Naive thymus-derived CD4-positive, alpha-beta T cell (primary cell): ENCODE data around the gene EPB41L5. TPM values are rescaled to one million over a fixed set of nuclear protein-coding genes. Genes with fewer than 3 reads are reported as not detected.

Experiments used
- ATAC-seq: fragments of 150-1000 bp; cut with Tn5 transposase; 2 replicates; pipeline ENCODE4 v1.10.0; 2021; ENCODE audit warnings: mild to moderate bottlenecking, moderate library complexity
- CTCF ChIA-PET: fragments of 350-600 bp; sonication (Branson Sonifier 250); formaldehyde crosslinking; loops from one replicate; lab custom pipeline; 2021; ENCODE audit warnings: antibody characterized with exemption; lab: Charles Lee
- POLR2A ChIA-PET: fragments of 350-600 bp; sonication (Branson Sonifier 250); formaldehyde crosslinking; loops from one replicate; lab custom pipeline; 2021; ENCODE audit warnings: antibody characterized with exemption, inconsistent platforms; lab: Charles Lee
- DNase-seq, 9 donors: peaks; one replicate each; pipeline versions ENCODE4 v3.0.0 to v3.0.0-alpha.2; 2020 to 2022; ENCODE audit warnings: mixed read lengths in 1 of 9
- H3K27ac ChIP-seq: one replicate; pipeline ENCODE4 v1.7.0; 2013; ENCODE audit warnings: mild to moderate bottlenecking, low read depth, low read length, moderate library complexity
- H3K27me3 ChIP-seq, 2 donors: one replicate each; pipeline ENCODE4 v1.7.0; 2013; ENCODE audit warnings: low read length in 2 of 2, mild to moderate bottlenecking in 2 of 2, moderate library complexity in 2 of 2; ENCODE audit not compliant: control insufficient read depth in 2 of 2, insufficient read depth in 2 of 2
- H3K36me3 ChIP-seq, 3 experiments: 1 replicate in 2 of 3; 2 replicates in 1 of 3; pipeline ENCODE4 v1.7.0; 2013; ENCODE audit warnings: low read length in 3 of 3, mild to moderate bottlenecking in 3 of 3, moderate library complexity in 1 of 3; ENCODE audit not compliant: insufficient read depth in 3 of 3, control insufficient read depth in 2 of 3
- H3K4me1 ChIP-seq, 2 donors: one replicate each; pipeline ENCODE4 v1.7.0; 2013; ENCODE audit warnings: low read length in 2 of 2, mild to moderate bottlenecking in 2 of 2, moderate library complexity in 1 of 2; ENCODE audit not compliant: control insufficient read depth in 2 of 2, insufficient read depth in 2 of 2
- H3K4me3 ChIP-seq: 2 replicates; pipeline ENCODE4 v1.7.0; 2013; ENCODE audit warnings: mild to moderate bottlenecking, low read length
- H3K9me3 ChIP-seq, 3 experiments: 1 replicate in 2 of 3; 2 replicates in 1 of 3; pipeline ENCODE4 v1.7.0; 2013; ENCODE audit warnings: low read length in 3 of 3; ENCODE audit not compliant: control insufficient read depth in 2 of 3
- H3K27ac Mint-ChIP-seq, 9 donors: one replicate each; pipeline ENCODE4 v1.8.0; 2020 to 2022; ENCODE audit warnings: mixed read lengths in 9 of 9, mild to moderate bottlenecking in 8 of 9, moderate library complexity in 5 of 9, inconsistent platforms in 2 of 9
- H3K27me3 Mint-ChIP-seq, 5 donors: one replicate each; pipeline ENCODE4 v1.8.0; 2021 to 2022; ENCODE audit warnings: mixed read lengths in 5 of 5, mild to moderate bottlenecking in 1 of 5
- H3K36me3 Mint-ChIP-seq, 5 donors: one replicate each; pipeline ENCODE4 v1.8.0; 2020 to 2022; ENCODE audit warnings: mixed read lengths in 5 of 5, mild to moderate bottlenecking in 3 of 5, inconsistent platforms in 1 of 5
- H3K4me1 Mint-ChIP-seq, 7 donors: one replicate each; pipeline ENCODE4 v1.8.0; 2020 to 2022; ENCODE audit warnings: mixed read lengths in 7 of 7, mild to moderate bottlenecking in 3 of 7, inconsistent platforms in 1 of 7
- H3K4me3 Mint-ChIP-seq, 10 donors: one replicate each; pipeline ENCODE4 v1.8.0; 2020 to 2022; ENCODE audit warnings: mild to moderate bottlenecking in 10 of 10, mixed read lengths in 10 of 10, moderate library complexity in 6 of 10, inconsistent platforms in 2 of 10
- H3K9me3 Mint-ChIP-seq, 11 donors: one replicate each; pipeline ENCODE4 v1.8.0; 2020 to 2022; ENCODE audit warnings: mixed read lengths in 11 of 11, mild to moderate bottlenecking in 4 of 11, inconsistent platforms in 1 of 11, moderate library complexity in 1 of 11
- intact Hi-C, 2 donors: fragments of 100-400 bp; cut with micrococcal nuclease; formaldehyde crosslinking; loops; one replicate each; pipeline ENCODE4 v1.15.1; 2023
- polyA plus RNA-seq, 2 donors: library from polyadenylated mRNA; unstranded; fragments of 300-500 nt; fragmentation: Illumina TruSeq; gene quantifications; one replicate each; pipeline ENCODE4 v1.2.3, GENCODE V29; 2021
- total RNA-seq, 6 experiments: library from RNA in 5 of 6; stranded (reverse) in 5 of 6; gene quantifications; 1 replicate in 5 of 6; 2 replicates in 1 of 6; pipeline ENCODE4 v1.2.3 and lab custom pipeline; 2021 to 2026

EPB41L5 gene
- total and polyA plus RNA-seq, 7 experiments from 2014 or later = 2.2 to 9.3 (median 6.5) TPM

GRCh38 chr2:120177001-120177621, 164.2 kb downstream of the EPB41L5 start:
- Mint-ChIP-seq H3K4me1 (peaks cover 20 to 71% (median 60%) of the 10 kb centered on the region in 7 donors), H3K36me3 (peaks cover 0 to 15% (median 0%) of the 10 kb centered on the region in 5 donors), H3K27ac (peak overlapping the region; percentile 95 to 99 (median 97)), H3K9me3 (peaks cover 0 to 1% (median 0%) of the 10 kb centered on the region in 11 donors), H3K27me3 (peaks cover 0 to 3% (median 0%) of the 10 kb centered on the region in 5 donors), H3K4me3 (peak overlapping the region; percentile 87 to 99 (median 96))
- ChIA-PET CTCF (interaction anchor here (0.5 to 4.3 kb wide), 21 partner anchors 8 to 537 kb away, joined by 3 to 60 read pairs (median 4); partner anchors contain the start of genes PTPN4 and TMEM177), POLR2A (interaction anchor here (0.6 to 4.4 kb wide), 27 partner anchors 8 to 536 kb away, joined by 3 to 43 read pairs (median 6); partner anchors contain the start of genes EPB41L5, PTPN4, RALB and TMEM177)
- H3K27ac ChIP-seq = peak overlapping the region; percentile 79
- H3K4me1 ChIP-seq = peaks cover 24 to 67% of the 10 kb centered on the region in 2 donors
- intact Hi-C loops = loop anchor here (1.0 to 10.0 kb wide), 25 partner anchors 46 to 1990 kb away; partner anchors contain the start of genes C2orf76 (in 2 of the 2), DBI (in 2 of the 2), EPB41L5 (in 2 of the 2) and PTPN4 (in 2 of the 2)
- no peaks in the 10 kb centered on the region for H3K27me3 ChIP-seq
- peak overlapping the region; percentile 68 for H3K4me3 ChIP-seq
- ATAC-seq (peak; percentile 94), DNase-seq (peak; percentile 59 to 89 (median 85))
- H3K9me3 ChIP-seq = no peaks in the 10 kb centered on the region
- no peaks in the 10 kb centered on the region for H3K36me3 ChIP-seq

DNA sequence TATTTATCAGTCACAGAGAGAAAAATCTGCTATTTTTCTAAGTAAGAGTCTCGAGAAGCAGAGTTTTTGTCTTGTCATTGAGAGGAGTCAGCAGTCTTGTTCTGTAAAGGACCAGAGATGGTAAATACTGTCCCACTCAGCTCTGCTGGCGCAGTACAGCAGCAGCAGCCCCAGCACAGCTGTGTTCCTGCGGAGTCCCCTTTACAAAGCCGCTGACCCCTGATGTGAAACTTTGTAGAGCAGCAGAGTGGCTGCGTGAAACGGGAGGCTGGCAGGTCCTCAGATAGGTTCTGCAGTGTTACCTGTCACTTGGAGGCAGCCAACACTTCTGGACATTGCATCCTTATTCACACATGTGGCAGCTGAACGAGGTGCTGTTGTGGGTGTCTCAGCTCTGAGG, 165.1 kb downstream of the EPB41L5 start:
- Mint-ChIP-seq H3K36me3 (peaks cover 0 to 15% (median 2%) of the 10 kb centered on the region in 5 donors), H3K27me3 (no peaks in the 10 kb centered on the region), H3K9me3 (peaks cover 0 to 2% (median 0%) of the 10 kb centered on the region in 11 donors), H3K4me1 (peaks cover 26 to 80% (median 65%) of the 10 kb centered on the region in 7 donors), H3K27ac (peak overlapping the region; percentile 67 to 99 (median 96)), H3K4me3 (peak overlapping the region; percentile 87 to 99 (median 96))
- Histone ChIP-seq H3K9me3 (no peaks in the 10 kb centered on the region), H3K27ac (peak overlapping the region; percentile 79), H3K27me3 (no peaks in the 10 kb centered on the region), H3K36me3 (no peaks in the 10 kb centered on the region), H3K4me3 (peak overlapping the region; percentile 68), H3K4me1 (peaks cover 24 to 73% of the 10 kb centered on the region in 2 donors)
- peak in 1 of 9 donors; percentile 6 for DNase-seq
- intact Hi-C loops = loop anchor here (1.0 to 10.0 kb wide), 25 partner anchors 45 to 1991 kb away; partner anchors contain the start of genes C2orf76 (in 2 of the 2), DBI (in 2 of the 2), EPB41L5 (in 2 of the 2) and PTPN4 (in 2 of the 2)
- ChIA-PET CTCF (interaction anchor here (0.8 to 4.2 kb wide), 5 partner anchors 9 to 536 kb away, joined by 3 to 40 read pairs (median 26); no protein-coding TSS in a partner anchor), POLR2A (interaction anchor here (0.6 to 4.4 kb wide), 8 partner anchors 54 to 499 kb away, joined by 3 to 43 read pairs (median 3); partner anchors contain the start of gene TMEM177)
- no peak for ATAC-seq

- POLR2A ChIA-PET = no interaction called here
- DNase-seq = no peak
- no peak for ATAC-seq
- Histone ChIP-seq H3K9me3 (no peaks in the 10 kb centered on the region), H3K4me3 (no peak overlapping the region), H3K4me1 (peaks cover 24 to 73% of the 10 kb centered on the region in 2 donors), H3K27me3 (no peaks in the 10 kb centered on the region), H3K36me3 (no peaks in the 10 kb centered on the region), H3K27ac (no peak overlapping the region)
- Mint-ChIP-seq H3K27me3 (no peaks in the 10 kb centered on the region), H3K9me3 (peaks cover 0 to 3% (median 0%) of the 10 kb centered on the region in 11 donors), H3K4me3 (peak overlapping the region in 8 of 10 donors; percentile 5 to 96 (median 49)), H3K27ac (peak overlapping the region; percentile 39 to 97 (median 71)), H3K36me3 (peaks cover 0 to 15% (median 8%) of the 10 kb centered on the region in 5 donors), H3K4me1 (peaks cover 28 to 87% (median 74%) of the 10 kb centered on the region in 7 donors)
- intact Hi-C loops = loop anchor here (5.0 to 10.0 kb wide), 6 partner anchors 113 to 1867 kb away; partner anchors contain the start of genes C2orf76 (in 1 of the 2), CLASP1 (in 1 of the 2) and DBI (in 1 of the 2)
- CTCF ChIA-PET = interaction anchor here (1.2 kb wide), 1 partner anchor 69 kb away, joined by 3 read pairs; no protein-coding TSS in a partner anchor
Measured at GRCh38 chr2:120179396-120179795, 166.5 kb downstream of the EPB41L5 start.

- H3K36me3 ChIP-seq = no peaks in the 10 kb centered on the region
- no peak overlapping the region for H3K4me3 ChIP-seq
- ChIA-PET CTCF (no interaction called here), POLR2A (interaction anchor here (0.8 to 1.4 kb wide), 2 partner anchors 44 to 51 kb away, joined by 4 read pairs; no protein-coding TSS in a partner anchor)
- H3K9me3 Mint-ChIP-seq = peaks cover 0 to 4% (median 0%) of the 10 kb centered on the region in 11 donors
- peaks cover 24 to 67% of the 10 kb centered on the region in 2 donors for H3K4me1 ChIP-seq
- no peak for ATAC-seq
- H3K27ac ChIP-seq = no peak overlapping the region
- no peaks in the 10 kb centered on the region for H3K27me3 Mint-ChIP-seq
- H3K9me3 ChIP-seq = no peaks in the 10 kb centered on the region
- H3K27me3 ChIP-seq = no peaks in the 10 kb centered on the region
- H3K27ac Mint-ChIP-seq = peak overlapping the region; percentile 24 to 97 (median 71)
- H3K4me1 Mint-ChIP-seq = peaks cover 28 to 84% (median 73%) of the 10 kb centered on the region in 7 donors
- no peak for DNase-seq
- peaks cover under 1 to 19% (median 9%) of the 10 kb centered on the region in 5 donors for H3K36me3 Mint-ChIP-seq
- peak overlapping the region in 5 of 10 donors; percentile 11 to 96 (median 35) for H3K4me3 Mint-ChIP-seq
- intact Hi-C loops = no loop called here
Measured at GRCh38 chr2:120180066-120180465, 167.2 kb downstream of the EPB41L5 start.

DNA sequence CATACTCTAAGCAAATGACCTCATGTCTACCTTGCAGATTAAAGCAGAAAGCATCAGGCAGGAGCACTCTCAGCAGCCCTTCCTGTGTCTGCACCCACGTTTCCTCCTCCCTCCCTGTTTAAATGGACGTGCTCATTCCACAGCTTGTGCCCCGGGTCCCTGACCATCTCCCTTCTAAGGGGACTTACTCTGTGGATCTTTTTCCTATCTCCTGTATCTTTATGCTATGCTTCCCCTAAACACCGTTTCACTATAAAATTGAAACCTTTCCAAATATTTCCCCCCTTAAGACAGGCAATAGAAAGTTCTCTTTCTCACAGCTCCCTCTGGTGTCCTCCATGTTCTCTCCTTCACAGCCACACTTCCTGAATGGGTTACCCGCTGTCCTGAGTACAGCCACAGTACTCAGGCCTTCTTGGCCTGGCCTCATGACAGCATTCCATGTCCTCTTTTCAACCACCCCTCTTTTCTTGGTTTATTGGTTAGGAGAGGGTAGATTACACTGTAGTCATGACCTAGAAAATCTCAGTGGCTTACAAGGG, 169.2 kb downstream of the EPB41L5 start:
- peak in 1 of 9 donors; percentile 11 for DNase-seq
- ChIA-PET POLR2A (interaction anchor here (0.6 to 2.6 kb wide), 5 partner anchors 10 to 503 kb away, joined by 3 to 8 read pairs (median 5); partner anchors contain the start of genes TMEM177 and TMEM185B), CTCF (interaction anchor here (0.8 kb wide), 1 partner anchor 13 kb away, joined by 3 read pairs; no protein-coding TSS in a partner anchor)

DNA sequence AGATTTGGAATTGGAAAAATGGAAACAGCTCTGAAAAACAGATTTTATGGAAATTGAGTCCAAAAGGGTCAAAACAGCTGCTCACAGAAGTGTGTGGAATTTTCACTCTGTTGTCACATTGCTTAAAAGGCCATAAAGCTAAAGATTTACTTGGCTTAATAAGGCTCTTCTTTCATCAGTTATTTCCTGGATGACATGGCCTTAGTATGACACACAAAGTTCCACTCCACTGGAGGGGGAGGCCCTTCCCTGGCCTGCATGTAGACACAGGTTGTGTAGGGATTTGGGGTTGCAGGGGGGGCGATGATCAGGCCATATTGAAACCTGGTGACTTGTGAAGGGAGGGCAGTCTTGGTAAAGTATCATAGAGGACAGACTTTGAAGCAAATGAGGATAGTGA, 176.3 kb downstream of the EPB41L5 start:
- no peaks in the 10 kb centered on the region for H3K27me3 ChIP-seq
- ChIA-PET CTCF (no interaction called here), POLR2A (no interaction called here)
- H3K4me3 ChIP-seq = no peak overlapping the region
- peaks cover 0 to 43% (median 21%) of the 10 kb centered on the region in 11 donors for H3K9me3 Mint-ChIP-seq
- intact Hi-C loops = no loop called here
- H3K9me3 ChIP-seq = peaks cover 0 to 5% (median 3%) of the 10 kb centered on the region in 3 experiments
- H3K4me3 Mint-ChIP-seq = no peak overlapping the region
- peaks cover 0 to 24% (median 0%) of the 10 kb centered on the region in 5 donors for H3K27me3 Mint-ChIP-seq
- H3K36me3 ChIP-seq = no peaks in the 10 kb centered on the region
- ATAC-seq (no peak), DNase-seq (no peak)
- no peak overlapping the region for H3K27ac ChIP-seq
- H3K4me1 Mint-ChIP-seq = peaks cover 0 to 8% (median 0%) of the 10 kb centered on the region in 7 donors
- H3K36me3 Mint-ChIP-seq = peaks cover 7 to 26% (median 21%) of the 10 kb centered on the region in 5 donors
- H3K27ac Mint-ChIP-seq = no peak overlapping the region
- no peaks in the 10 kb centered on the region for H3K4me1 ChIP-seq

More for the DNA sequence above, 169.2 kb downstream of the EPB41L5 start:
- Histone ChIP-seq H3K27me3 (no peaks in the 10 kb centered on the region), H3K4me1 (peaks cover 17 to 50% of the 10 kb centered on the region in 2 donors), H3K9me3 (no peaks in the 10 kb centered on the region), H3K36me3 (no peaks in the 10 kb centered on the region), H3K4me3 (no peak overlapping the region), H3K27ac (peak overlapping the region; percentile 3)
- no peak for ATAC-seq
- Mint-ChIP-seq H3K4me3 (peak overlapping the region; percentile 71 to 88 (median 78)), H3K27ac (peak overlapping the region; percentile 55 to 92 (median 86)), H3K9me3 (peaks cover 0 to 8% (median 0%) of the 10 kb centered on the region in 11 donors), H3K36me3 (peaks cover 5 to 21% (median 15%) of the 10 kb centered on the region in 5 donors), H3K27me3 (peaks cover 0 to 5% (median 0%) of the 10 kb centered on the region in 5 donors), H3K4me1 (peaks cover 24 to 64% (median 57%) of the 10 kb centered on the region in 7 donors)
- intact Hi-C loops = no loop called here
